Effector memory CD8-positive, alpha-beta T cell (primary cell): ENCODE results near the gene CIART.
"Not testable (repeated sequence)": the region's sequence is repeated elsewhere in the genome, so short reads cannot be mapped to it uniquely, and the experiment has no call there.

Source experiments
- ATAC-seq: fragments of 150-1000 bp; cut with Tn5 transposase; replicated peaks from 2 replicates; pipeline ENCODE4 v1.10.0; 2021; ENCODE audit warnings: mild to moderate bottlenecking, moderate library complexity
- DNase-seq, 3 experiments: peaks; one replicate each; pipeline ENCODE4 v3.0.0; 2021
- H3K27ac Mint-ChIP-seq, 2 donors: one replicate each; pipeline ENCODE4 v1.8.0; 2022; ENCODE audit warnings: mild to moderate bottlenecking in 2 of 2, mixed read lengths in 2 of 2, moderate library complexity in 2 of 2
- H3K27me3 Mint-ChIP-seq, 2 donors: one replicate each; pipeline ENCODE4 v1.8.0; 2022; ENCODE audit warnings: mixed read lengths in 2 of 2
- H3K36me3 Mint-ChIP-seq: one replicate; pipeline ENCODE4 v1.8.0; 2022; ENCODE audit warnings: mild to moderate bottlenecking, moderate library complexity, mixed read lengths; ENCODE audit not compliant: insufficient read depth
- H3K4me1 Mint-ChIP-seq, 2 donors: one replicate each; pipeline ENCODE4 v1.8.0; 2022; ENCODE audit warnings: low read depth in 2 of 2, mixed read lengths in 2 of 2
- H3K4me3 Mint-ChIP-seq, 2 donors: one replicate each; pipeline ENCODE4 v1.8.0; 2022; ENCODE audit warnings: mild to moderate bottlenecking in 2 of 2, mixed read lengths in 2 of 2, moderate library complexity in 2 of 2
- H3K9me3 Mint-ChIP-seq, 2 donors: one replicate each; pipeline ENCODE4 v1.8.0; 2022; ENCODE audit warnings: mixed read lengths in 2 of 2
- total RNA-seq, 9 experiments: gene quantifications; one replicate each; lab custom pipeline; 2026; lab: John Stamatoyannopoulos, UW

Gene CIART, protein sequence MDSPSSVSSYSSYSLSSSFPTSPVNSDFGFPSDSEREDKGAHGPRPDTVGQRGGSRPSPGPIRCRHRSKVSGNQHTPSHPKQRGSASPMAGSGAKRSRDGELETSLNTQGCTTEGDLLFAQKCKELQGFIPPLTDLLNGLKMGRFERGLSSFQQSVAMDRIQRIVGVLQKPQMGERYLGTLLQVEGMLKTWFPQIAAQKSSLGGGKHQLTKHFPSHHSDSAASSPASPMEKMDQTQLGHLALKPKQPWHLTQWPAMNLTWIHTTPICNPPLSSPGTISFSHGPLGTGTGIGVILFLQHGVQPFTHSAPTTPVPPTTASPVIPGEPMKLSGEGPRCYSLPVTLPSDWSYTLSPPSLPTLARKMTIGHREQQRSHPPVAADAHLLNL
- 0.19 to 2.7 (median 1.1) reads per million in 9 experiments for total RNA-seq

DNA sequence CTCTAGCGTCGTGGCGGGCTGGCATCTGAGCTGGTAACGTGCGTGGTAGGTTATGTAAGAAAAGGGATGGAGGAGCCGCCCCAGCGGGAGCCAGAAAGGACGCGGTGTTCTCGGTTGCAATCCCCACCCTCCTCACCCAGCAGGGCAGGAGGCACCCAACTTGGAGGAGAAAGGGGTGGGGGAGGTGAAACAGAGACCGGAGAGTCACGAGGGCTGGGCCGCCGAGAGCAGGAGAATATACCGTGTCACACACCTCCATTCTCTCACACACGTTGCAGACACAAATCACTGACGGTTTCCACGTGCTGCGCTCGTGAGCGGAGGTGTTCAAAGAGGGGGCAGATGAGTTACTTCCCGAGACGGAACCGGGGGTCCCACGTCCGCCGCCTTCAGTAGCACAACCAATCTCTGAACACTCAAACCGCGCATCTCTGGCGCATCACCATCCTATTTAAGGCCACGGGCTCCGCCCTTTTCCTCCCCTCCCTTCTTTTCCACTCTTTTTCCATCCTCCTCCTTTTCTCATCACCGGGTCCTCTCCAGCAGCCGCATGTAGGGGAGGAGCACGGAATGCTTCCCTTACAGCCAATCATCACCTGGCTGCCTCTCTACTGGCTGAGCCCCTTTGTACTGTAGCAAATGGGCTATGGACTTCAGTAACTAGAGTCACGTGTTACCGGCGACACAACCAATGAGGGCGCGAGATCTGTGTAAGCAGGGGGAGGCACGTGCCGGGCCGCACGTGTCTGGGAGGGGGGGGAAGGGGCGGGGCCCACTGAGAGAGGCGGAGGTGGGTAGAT lies at the start of gene CIART:
Gene CIART (plus strand): TSS at position 797 of the 800 bp plus-strand sequence. CDS start 714 bp downstream, outside the sequence.
- peak; percentile 89 for ATAC-seq
- Mint-ChIP-seq H3K9me3 (no peaks in the 10 kb centered on the region), H3K4me3 (peak within 1 kb of the TSS; percentile 74 to 85), H3K36me3 (peaks cover 11% of the 10 kb centered on the region), H3K4me1 (peaks cover 17 to 24% of the 10 kb centered on the region in 2 donors), H3K27ac (peak within 1 kb of the TSS; percentile 91 to 94), H3K27me3 (no peaks in the 10 kb centered on the region)
- DNase-seq = peak; percentile 56 to 65 (median 62)

DNA sequence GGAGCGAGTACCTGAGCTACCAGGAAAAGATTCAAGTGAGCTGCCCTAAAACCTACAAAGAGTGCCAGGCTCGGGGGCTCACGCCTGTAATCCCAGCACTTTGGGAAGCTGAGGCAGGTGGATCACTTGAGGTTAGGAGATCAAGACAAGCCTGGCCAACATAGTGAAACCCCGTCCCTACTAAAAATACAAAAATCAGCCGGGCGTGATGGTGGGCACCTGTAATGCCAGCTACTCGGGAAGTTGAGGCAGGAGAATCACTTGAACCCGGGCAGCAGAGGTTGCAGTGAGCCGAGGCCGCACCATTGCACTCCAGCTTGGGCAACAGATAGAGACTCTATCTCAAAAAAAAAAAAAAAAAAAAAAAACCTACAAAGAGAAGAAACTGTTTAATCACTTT lies 49.4 kb upstream of the CIART start:
- Mint-ChIP-seq H3K4me1 (peaks cover 14 to 16% of the 10 kb centered on the region in 2 donors), H3K36me3 (peaks cover 49% of the 10 kb centered on the region)
- not testable (repeated sequence) for H3K27ac Mint-ChIP-seq, H3K9me3 Mint-ChIP-seq, DNase-seq, ATAC-seq, H3K27me3 Mint-ChIP-seq, H3K4me3 Mint-ChIP-seq

DNA sequence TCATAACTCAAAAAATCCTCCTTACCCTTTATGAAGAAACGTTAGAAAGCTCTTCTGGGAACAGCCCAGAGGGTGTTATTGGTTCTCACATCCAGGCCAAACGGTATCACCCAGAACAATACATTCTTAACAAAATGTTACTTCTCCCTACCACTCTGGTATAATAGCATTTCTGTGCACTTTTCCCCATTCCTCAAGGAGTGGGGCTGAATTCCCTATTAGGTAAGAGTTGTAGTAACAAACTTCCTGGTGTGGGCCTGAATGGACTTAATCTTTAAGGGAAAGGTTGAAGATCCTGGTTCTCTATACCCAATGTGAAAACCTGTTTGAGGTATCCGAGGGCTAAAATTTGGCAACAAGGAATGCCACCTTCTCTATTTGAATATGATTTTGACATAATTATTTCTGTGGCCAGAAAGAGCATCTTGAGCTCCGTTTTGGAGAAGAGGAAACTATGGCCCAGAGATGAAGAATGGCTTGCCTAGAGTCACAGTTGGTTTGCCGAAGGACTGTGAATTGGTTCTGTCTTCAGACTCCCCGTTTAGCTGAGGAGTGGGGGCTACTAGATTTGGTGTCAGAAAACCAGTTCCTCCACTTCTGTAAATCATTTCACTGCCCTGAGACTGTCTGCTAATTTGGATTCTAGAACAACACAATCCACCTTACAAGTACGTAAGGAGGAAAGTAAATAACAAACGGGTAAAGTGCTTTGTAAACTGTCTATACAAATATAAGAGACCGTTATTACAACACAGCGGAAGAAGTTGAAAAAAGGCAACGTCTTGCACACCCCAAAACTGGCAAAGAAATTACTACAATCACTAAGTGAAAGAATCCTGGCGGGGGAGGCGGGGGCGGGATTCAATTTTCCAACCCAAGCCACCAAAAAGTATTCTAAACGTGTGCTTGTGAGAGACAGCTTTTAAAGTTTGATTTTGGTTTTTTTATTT lies 48.7 kb upstream of the CIART start:
- no peaks in the 10 kb centered on the region for H3K9me3 Mint-ChIP-seq
- no peak overlapping the region for H3K4me3 Mint-ChIP-seq
- H3K27ac Mint-ChIP-seq = no peak overlapping the region
- H3K36me3 Mint-ChIP-seq = peaks cover 42% of the 10 kb centered on the region
- ATAC-seq = no peak
- no peak for DNase-seq
- H3K27me3 Mint-ChIP-seq = no peaks in the 10 kb centered on the region
- peaks cover 14 to 16% of the 10 kb centered on the region in 2 donors for H3K4me1 Mint-ChIP-seq

DNA sequence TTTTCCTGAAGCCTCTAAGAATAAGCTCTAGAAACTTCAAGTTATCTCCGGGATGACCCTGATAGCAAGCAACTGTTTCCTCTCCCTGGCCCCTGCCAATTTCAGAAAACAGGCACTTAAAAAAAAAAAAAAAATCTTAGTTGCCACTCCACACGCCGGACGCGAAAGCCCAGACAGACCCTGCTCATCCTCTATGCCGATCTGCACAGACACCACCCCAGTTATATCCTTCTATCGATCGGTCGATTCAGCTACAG lies 48.1 kb upstream of the CIART start:
- no peak overlapping the region for H3K27ac Mint-ChIP-seq
- DNase-seq = no peak

DNA sequence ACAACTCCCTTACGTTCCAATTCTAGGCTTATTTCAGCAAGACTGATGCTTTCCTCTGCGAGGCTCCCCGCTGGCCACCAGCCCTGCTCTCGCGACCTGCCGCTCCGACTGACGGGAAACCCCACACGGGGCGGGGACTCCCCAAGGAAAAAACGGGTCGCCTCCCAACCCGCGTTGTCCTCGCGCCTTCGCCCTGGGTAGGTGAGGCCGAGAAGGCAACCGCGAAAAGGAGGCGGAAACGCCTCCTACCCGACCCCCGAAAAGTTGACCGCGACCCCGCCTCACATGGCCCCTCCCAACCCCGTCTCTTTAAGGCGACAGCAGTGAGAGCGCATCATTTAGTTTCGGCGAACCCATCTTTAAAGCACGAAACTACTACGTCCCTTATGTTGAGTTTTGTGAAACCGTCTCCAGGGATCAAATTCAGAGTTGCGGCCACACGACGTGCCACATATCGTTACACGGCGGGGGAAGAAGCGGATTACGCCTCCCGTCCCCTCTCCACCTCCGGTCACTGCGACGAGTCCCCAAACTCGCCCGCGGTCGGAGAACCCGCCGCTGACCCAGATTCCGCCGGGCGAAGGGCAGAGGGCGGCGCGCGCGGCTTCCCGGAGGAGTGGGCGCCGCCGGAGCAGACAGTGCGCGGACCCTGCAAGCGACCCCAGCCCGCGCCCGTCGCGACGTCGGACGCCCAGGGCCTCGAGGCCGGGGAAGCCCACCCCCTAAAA lies 47.6 kb upstream of the CIART start:
- peaks cover 14 to 16% of the 10 kb centered on the region in 2 donors for H3K4me1 Mint-ChIP-seq
- no peaks in the 10 kb centered on the region for H3K9me3 Mint-ChIP-seq
- no peak overlapping the region for H3K27ac Mint-ChIP-seq
- DNase-seq (peak; percentile 85 to 86 (median 85)), ATAC-seq (peak; percentile 67)
- no peaks in the 10 kb centered on the region for H3K27me3 Mint-ChIP-seq
- H3K4me3 Mint-ChIP-seq = no peak overlapping the region
- peaks cover 31% of the 10 kb centered on the region for H3K36me3 Mint-ChIP-seq

More for the DNA sequence above, 48.1 kb upstream of the CIART start:
- Mint-ChIP-seq H3K4me1 (peaks cover 14 to 16% of the 10 kb centered on the region in 2 donors), H3K9me3 (no peaks in the 10 kb centered on the region), H3K36me3 (peaks cover 36% of the 10 kb centered on the region), H3K4me3 (no peak overlapping the region), H3K27me3 (no peaks in the 10 kb centered on the region)
- ATAC-seq = no peak

DNA sequence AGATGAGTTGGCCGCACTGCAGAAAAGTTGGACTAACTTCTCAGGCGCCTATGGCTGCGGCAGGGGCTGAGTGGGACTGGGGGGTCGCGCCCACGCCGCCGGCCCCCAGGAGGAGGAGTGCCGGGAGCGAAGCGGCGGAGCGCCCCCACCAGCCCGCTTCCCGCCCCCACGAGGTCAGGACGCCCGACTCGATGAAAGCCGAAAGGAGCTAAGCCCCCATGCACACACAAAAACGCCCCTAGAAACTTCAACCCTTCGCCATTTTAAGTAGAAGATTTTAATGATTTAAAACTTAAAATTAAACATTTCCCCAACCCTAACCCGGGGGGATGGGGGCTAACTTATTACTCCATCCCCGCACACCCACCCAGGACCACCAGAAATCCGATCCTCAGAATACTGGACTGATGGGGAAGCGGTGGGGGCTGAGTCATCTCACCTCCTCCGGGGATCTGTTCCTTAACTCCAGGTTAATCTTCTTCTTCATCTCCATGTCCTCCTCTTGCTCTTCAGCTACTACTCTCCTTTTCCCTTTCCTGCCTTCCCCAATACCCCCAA lies 47.0 kb upstream of the CIART start:
- H3K27ac Mint-ChIP-seq = no peak overlapping the region
- no peak for ATAC-seq
- peaks cover 14 to 16% of the 10 kb centered on the region in 2 donors for H3K4me1 Mint-ChIP-seq
- peak in 2 of 3 experiments; percentile 12 to 20 for DNase-seq
- no peaks in the 10 kb centered on the region for H3K9me3 Mint-ChIP-seq
- H3K36me3 Mint-ChIP-seq = peaks cover 25% of the 10 kb centered on the region
- no peak overlapping the region for H3K4me3 Mint-ChIP-seq
- H3K27me3 Mint-ChIP-seq = no peaks in the 10 kb centered on the region

DNA sequence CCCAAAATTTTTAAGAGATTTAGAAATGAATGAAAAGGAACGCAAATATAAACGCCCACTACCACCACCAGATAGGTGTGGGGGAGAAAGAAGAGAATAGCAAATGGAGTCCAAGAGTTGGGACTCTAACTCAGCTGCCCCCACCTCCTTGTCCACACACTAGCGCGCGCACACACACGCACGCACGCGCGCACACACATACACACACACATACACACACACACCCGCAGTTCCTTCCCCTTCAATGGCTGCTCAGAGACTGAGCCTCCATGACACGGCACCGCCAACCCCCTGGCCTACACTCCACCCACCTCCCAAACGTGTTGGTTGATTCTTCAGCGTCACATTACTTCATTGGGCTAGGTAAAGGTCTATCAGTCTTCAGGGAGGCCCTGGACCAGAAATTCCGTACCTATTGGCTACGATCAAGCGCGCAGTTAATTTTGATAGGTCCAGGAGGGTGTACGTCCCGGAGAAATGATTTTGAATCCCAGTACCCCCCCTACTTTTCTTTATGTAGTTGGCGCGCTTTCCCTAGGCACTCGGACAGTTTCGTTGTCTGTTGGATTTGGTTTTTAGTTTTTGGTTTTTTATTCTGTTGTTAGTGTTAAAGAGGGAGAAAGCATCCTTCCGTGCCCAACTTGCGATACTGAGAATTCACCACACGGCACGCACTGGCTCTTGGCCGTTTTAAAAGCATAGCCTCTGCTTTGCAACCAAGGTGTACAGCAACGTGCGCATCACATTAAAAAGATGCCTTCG lies 46.3 kb upstream of the CIART start, which contains the start of gene ANP32E:
Gene ANP32E (minus strand): TSS at position 261 of the 762 bp plus-strand sequence. CDS start 326 bp downstream, outside the sequence.
- peak; percentile 82 for ATAC-seq
- H3K4me1 Mint-ChIP-seq = peaks cover 14 to 16% of the 10 kb centered on the region in 2 donors
- H3K36me3 Mint-ChIP-seq = peaks cover 18% of the 10 kb centered on the region
- DNase-seq = peak; percentile 91 to 93 (median 93)
- H3K9me3 Mint-ChIP-seq = no peaks in the 10 kb centered on the region
- no peak within 1 kb of the TSS for H3K27ac Mint-ChIP-seq
- H3K27me3 Mint-ChIP-seq = no peaks in the 10 kb centered on the region
- H3K4me3 Mint-ChIP-seq = no peak within 1 kb of the TSS

DNA sequence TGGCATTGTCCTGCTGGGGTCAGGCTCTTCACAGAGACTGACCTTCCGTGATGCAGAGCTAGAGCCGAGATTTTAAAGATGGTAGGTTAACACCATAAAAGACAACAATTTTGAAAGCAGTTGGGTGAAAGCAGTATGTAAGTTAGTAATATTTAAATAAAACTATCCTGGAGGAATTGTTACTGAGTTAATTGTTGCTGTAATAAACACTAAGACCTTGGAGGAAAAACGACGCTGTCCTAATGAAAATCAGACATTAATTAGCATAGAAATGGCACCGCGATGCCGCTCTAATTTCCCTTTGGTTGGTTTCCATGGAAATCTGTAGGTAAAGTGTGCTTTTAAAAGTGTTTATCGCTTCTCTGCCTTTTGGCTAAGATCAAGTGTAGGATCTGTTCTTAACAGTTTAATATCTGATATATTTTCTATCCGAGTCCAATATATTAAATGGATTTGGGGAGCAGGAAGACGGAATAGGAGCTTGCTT lies 45.7 kb upstream of the CIART start:
- no peak for DNase-seq
- no peak for ATAC-seq
- peaks cover 14% of the 10 kb centered on the region for H3K36me3 Mint-ChIP-seq
- no peaks in the 10 kb centered on the region for H3K27me3 Mint-ChIP-seq
- no peak overlapping the region for H3K4me3 Mint-ChIP-seq
- no peak overlapping the region for H3K27ac Mint-ChIP-seq
- peaks cover 14 to 16% of the 10 kb centered on the region in 2 donors for H3K4me1 Mint-ChIP-seq
- no peaks in the 10 kb centered on the region for H3K9me3 Mint-ChIP-seq

DNA sequence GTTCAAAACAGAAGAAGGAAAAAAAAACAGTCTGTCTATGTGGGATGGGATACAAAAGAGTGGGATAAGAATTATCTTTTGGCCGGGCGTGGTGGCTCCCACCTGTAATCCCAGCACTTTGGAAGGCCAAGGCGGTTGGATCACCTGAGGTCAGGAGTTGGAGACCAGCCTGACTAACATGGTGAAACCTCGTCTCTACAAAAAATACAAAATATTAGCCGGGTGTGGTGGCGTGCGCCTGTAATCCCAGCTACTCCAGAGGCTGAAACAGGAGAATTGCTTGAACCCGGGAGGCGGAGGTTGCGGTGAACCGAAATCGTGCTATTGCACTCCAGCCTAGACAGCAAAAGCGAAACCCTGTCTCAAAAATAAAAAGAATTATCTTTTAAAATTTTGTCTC lies 45.2 kb upstream of the CIART start:
- not testable (repeated sequence) for H3K4me3 Mint-ChIP-seq, ATAC-seq, DNase-seq, H3K9me3 Mint-ChIP-seq, H3K27me3 Mint-ChIP-seq
- H3K27ac Mint-ChIP-seq = peak overlapping the region in 1 of 2 donors; percentile 80
- peaks cover 14 to 16% of the 10 kb centered on the region in 2 donors for H3K4me1 Mint-ChIP-seq
- peaks cover 10% of the 10 kb centered on the region for H3K36me3 Mint-ChIP-seq

DNA sequence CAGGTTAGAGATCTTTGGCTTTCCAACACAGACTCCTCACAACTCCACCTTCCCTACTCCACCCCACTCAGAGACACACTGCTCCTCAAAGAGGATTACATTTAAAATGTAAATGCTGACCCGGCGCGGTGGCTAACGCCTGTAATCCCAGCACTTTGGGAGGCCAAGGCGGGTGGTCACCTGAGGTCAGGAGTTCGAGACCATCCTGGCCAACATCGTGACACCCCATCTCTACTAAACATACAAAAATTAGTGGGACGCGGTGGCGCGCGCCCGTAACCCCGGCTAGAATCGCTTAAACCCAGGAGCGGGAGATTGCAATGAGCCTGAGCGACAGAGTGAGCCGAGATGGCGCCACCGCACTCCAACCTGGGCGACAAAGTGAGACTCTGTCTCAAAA lies 44.6 kb upstream of the CIART start:
- peak overlapping the region in 1 of 2 donors; percentile 80 for H3K27ac Mint-ChIP-seq
- H3K36me3 Mint-ChIP-seq = peaks cover 9% of the 10 kb centered on the region
- DNase-seq (no peak), ATAC-seq (no peak)
- H3K27me3 Mint-ChIP-seq = no peaks in the 10 kb centered on the region
- H3K4me1 Mint-ChIP-seq = peaks cover 14 to 15% of the 10 kb centered on the region in 2 donors
- no peak overlapping the region for H3K4me3 Mint-ChIP-seq
- H3K9me3 Mint-ChIP-seq = no peaks in the 10 kb centered on the region

DNA sequence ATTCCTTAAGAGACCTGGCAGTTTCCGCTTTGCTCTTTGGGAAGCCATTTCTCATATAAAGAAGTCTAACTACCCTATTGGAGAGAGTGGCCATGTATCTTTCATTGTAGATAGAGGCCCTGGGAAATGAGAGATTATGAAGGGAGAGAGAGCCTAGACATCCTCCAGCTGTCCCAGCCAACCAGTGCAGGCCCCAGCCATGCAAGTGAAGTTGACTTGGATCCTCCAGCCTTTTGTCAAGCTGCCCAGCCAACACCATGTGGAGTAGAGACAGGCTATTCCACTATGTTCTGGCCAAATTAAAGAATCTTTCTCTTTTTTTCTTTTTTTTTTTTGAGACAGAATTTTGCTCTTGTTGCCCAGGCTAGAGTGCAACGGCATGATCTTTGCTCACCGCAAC lies 39.4 kb upstream of the CIART start:
- H3K4me1 Mint-ChIP-seq = no peaks in the 10 kb centered on the region
- H3K27me3 Mint-ChIP-seq = no peaks in the 10 kb centered on the region
- no peak overlapping the region for H3K27ac Mint-ChIP-seq
- H3K9me3 Mint-ChIP-seq = no peaks in the 10 kb centered on the region
- H3K4me3 Mint-ChIP-seq = no peak overlapping the region
- ATAC-seq (no peak), DNase-seq (no peak)
- H3K36me3 Mint-ChIP-seq = no peaks in the 10 kb centered on the region
